Small intestine (tissue), 7 donors: ENCODE measurements around the gene NDUFS8. TPM values are rescaled to one million over a fixed set of nuclear protein-coding genes. Genes with fewer than 3 reads are reported as not detected.
A peak's percentile ranks its signal among the peaks of the same experiment; 100 is the strongest.

ENCODE experiments used
- DNase-seq, 2 donors: peaks; one replicate each; pipeline versions ENCODE4 v3.0.0 to v3.0.0-alpha.2; 2013
- FAIRE-seq: peaks from 2 replicates; lab custom pipeline; 2012; peaks lifted over from hg19 to GRCh38; lab: Jason Lieb, UNC
- H3K27ac ChIP-seq, 3 donors: one replicate each; pipeline ENCODE4 v1.5.1; 2013; ENCODE audit warnings: low read length in 2 of 3, mild to moderate bottlenecking in 2 of 3, control low read depth in 1 of 3, inconsistent platforms in 1 of 3, low read depth in 1 of 3, moderate library complexity in 1 of 3
- H3K27me3 ChIP-seq, 3 donors: one replicate each; pipeline ENCODE4 v1.6.1; 2013; ENCODE audit warnings: low read length in 3 of 3, inconsistent platforms in 1 of 3; ENCODE audit not compliant: control insufficient read depth in 3 of 3, insufficient read depth in 3 of 3
- H3K36me3 ChIP-seq, 3 donors: one replicate each; pipeline ENCODE4 v1.6.1; 2013; ENCODE audit warnings: low read length in 3 of 3, inconsistent platforms in 1 of 3, low read depth in 1 of 3, mild to moderate bottlenecking in 1 of 3, moderate library complexity in 1 of 3; ENCODE audit not compliant: control insufficient read depth in 3 of 3, insufficient read depth in 2 of 3
- H3K4me1 ChIP-seq, 3 donors: one replicate each; pipeline ENCODE4 v1.6.1; 2013; ENCODE audit warnings: low read length in 2 of 3, inconsistent platforms in 1 of 3, low read depth in 1 of 3, mild to moderate bottlenecking in 1 of 3, moderate library complexity in 1 of 3; ENCODE audit not compliant: control insufficient read depth in 3 of 3, insufficient read depth in 2 of 3
- H3K4me3 ChIP-seq, 3 donors: one replicate each; pipeline ENCODE4 v1.5.1; 2013; ENCODE audit warnings: low read length in 3 of 3, control low read depth in 1 of 3, inconsistent platforms in 1 of 3, low read depth in 1 of 3, mild to moderate bottlenecking in 1 of 3, moderate library complexity in 1 of 3
- H3K9me3 ChIP-seq, 2 donors: one replicate each; pipeline ENCODE4 v1.6.1; 2013; ENCODE audit warnings: low read depth in 1 of 2, low read length in 1 of 2; ENCODE audit not compliant: control insufficient read depth in 2 of 2, insufficient read depth in 1 of 2
- WGBS, 3 donors: extraction: QIAGEN DNeasy Blood & Tissue Kit; methylation state at CpG; one replicate each; pipeline ENCODE4 v1.1.7; 2013; 5-methylcytosine and 5-hydroxymethylcytosine counted together
- polyA plus RNA-seq, 4 donors: library from polyadenylated mRNA; stranded (reverse) in 3 of 4; unstranded in 1 of 4; fragments of 200-250 nt in 3 of 4; fragments of 120-200 nt in 1 of 4; gene quantifications; one replicate each; pipeline versions ENCODE4 v1.2.1 to v1.2.3, GENCODE V29; 2013
- donor health status: healthy with polysubstance abuse.
- donor health status: control.
- donor health status: control.
- donor health status: Bipolar disorder and iron deficiency.
- donor health status: healthy.

Gene NDUFS8
- polyA plus RNA-seq, 4 donors: 71.4 to 290 (median 203) TPM

DNA sequence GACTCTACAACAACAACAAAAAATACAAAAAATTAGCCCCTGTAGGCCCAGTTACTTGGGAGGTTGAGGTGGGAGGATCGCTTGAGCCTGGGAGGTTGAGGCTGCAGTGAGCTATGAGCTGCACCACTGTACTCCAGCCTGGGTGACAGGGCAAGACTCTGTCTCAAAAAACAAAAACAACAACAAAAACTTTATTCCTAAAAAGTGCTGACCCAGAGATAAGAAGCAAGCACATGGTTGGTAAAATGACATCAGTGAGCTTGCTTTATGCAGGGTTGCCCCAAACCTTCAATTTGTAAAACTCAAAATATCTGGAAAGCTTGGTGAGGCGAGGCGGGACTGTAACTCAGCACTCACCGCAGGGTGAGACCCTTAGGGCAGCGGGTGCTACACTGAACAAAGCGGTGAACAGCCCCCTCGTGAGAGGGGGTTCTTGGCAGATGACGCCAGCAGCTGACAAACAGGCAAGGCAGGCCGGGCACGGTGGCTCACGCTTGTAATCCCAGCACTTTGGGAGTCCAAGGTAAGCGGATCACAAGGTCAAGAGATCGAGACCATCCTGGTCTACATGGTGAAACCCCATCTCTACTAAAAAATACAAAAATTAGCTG, 4.9 kb downstream of the NDUFS8 start:
- WGBS, 3 donors: 88 to 93% (median 91%) methylated on average over 13 of the region's 13 CpGs
- peaks cover 0 to 33% (median 5%) of the 10 kb centered on the region in 3 donors for H3K4me1 ChIP-seq

DNA sequence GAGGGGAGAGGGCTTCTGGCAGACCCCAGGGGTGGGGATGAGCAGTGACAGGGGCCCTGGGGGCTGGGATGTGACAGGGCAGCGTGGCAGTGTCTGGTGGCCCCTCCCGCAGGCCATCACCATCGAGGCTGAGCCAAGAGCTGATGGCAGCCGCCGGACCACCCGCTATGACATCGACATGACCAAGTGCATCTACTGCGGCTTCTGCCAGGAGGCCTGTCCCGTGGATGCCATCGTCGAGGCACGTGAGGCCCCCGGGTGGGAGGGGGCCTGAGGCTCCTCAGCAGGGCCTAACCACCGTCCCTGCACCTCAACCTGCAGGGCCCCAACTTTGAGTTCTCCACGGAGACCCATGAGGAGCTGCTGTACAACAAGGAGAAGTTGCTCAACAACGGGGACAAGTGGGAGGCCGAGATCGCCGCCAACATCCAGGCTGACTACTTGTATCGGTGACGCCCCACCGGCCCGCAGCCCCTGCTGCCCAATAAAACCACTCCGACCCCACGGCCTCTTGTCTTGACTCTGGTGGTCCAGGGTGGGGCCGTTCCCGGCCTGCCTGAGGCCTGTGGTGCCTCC, 5.7 kb downstream of the NDUFS8 start:
- no peak overlapping the region for H3K4me3 ChIP-seq
- FAIRE-seq (no peak), DNase-seq (no peak)
- peak overlapping the region; percentile 22 to 95 (median 26) for H3K27ac ChIP-seq
- no peaks in the 10 kb centered on the region for H3K9me3 ChIP-seq
- H3K4me1 ChIP-seq: peaks cover 2 to 39% (median 5%) of the 10 kb centered on the region in 3 donors
- peaks cover 3 to 70% (median 5%) of the 10 kb centered on the region in 3 donors for H3K36me3 ChIP-seq
- no peaks in the 10 kb centered on the region for H3K27me3 ChIP-seq
- WGBS, 3 donors: 86 to 87% (median 87%) methylated on average over 27 of the region's 27 CpGs

More for the DNA sequence above, 4.9 kb downstream of the NDUFS8 start:
- Histone ChIP-seq H3K36me3 (peaks cover 3 to 64% (median 5%) of the 10 kb centered on the region in 3 donors), H3K27ac (no peak overlapping the region), H3K27me3 (no peaks in the 10 kb centered on the region), H3K4me3 (no peak overlapping the region), H3K9me3 (no peaks in the 10 kb centered on the region)
- FAIRE-seq (no peak), DNase-seq (no peak)

DNA sequence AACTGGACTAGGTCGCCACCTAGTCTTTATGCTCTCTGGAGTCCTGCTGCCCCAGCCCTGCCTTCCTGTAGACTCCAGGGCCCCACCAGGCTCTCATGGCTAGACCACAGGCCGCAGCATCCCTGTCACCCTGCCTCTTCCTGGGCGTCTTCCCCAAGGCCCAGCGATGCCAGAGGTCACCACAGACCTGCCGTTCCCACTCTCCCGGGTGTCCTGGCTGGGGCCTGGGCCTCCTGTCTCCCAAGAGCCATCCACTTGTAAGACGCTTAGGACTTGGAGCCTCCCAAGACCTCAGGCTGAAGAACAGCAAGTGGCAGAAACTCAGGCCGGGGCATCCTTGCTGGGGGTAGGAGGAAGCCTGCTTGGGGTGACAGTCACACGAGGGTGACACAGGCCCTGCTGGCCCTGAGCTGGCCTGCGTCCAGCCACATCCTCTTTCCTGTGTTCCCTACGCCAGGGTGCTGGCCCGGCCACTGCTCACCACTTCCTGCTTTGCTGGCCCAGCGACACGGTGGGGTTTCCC, 6.3 kb downstream of the NDUFS8 start:
- DNase-seq (peak in 1 of 2 donors; percentile 40), FAIRE-seq (no peak)
- Histone ChIP-seq H3K27me3 (no peaks in the 10 kb centered on the region), H3K27ac (peak overlapping the region; percentile 26 to 95 (median 34)), H3K4me1 (peaks cover 2 to 34% (median 5%) of the 10 kb centered on the region in 3 donors), H3K36me3 (peaks cover 3 to 72% (median 5%) of the 10 kb centered on the region in 3 donors), H3K4me3 (no peak overlapping the region), H3K9me3 (no peaks in the 10 kb centered on the region)
- WGBS, 3 donors: 58 to 74% (median 61%) methylated on average over 14 of the region's 14 CpGs

DNA sequence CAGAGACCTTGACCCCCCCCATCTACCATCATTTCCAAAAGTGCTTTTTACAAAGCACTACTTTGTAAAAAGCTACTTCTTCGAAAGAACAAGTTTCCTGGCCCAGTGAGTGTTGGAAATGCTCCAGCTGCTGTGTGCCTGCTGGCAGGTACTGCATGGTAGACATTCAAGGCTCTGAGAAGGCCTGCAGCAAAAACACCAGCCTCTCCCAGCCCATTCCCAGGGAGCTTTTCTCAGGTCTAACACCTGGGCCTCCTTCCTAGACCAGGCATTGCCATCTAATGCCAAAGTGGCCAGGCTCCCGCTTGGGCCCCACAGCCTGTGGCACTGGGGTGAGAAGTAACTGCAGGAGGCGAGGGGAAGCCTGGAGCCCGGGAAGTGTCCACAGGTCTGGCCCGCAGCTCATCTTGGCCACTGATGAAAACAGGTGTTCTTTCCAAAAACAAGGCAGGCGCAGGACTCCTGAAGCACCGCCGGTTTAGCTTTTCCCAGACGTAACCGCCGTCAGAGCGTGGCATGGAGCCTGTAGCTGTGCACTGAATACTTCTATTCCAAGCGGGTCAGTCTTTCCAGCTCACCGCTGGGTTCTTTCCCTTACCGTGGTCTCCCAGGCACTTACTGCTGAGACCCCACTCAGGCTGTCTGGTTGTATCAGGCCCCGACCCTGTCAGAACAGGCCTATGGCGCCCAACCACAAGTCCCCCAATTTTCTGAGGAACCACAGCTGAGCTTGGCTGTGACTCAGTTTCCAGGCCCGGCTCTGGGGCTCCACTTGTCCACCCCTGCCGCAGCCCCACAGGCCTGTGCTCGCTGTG, 7.1 kb downstream of the NDUFS8 start:
- FAIRE-seq: no peak
- 72 to 80% (median 77%) methylated on average over 20 of the region's 20 CpGs for whole genome bisulfite sequencing, 3 donors
- peaks cover 3 to 72% (median 5%) of the 10 kb centered on the region in 3 donors for H3K36me3 ChIP-seq

DNA sequence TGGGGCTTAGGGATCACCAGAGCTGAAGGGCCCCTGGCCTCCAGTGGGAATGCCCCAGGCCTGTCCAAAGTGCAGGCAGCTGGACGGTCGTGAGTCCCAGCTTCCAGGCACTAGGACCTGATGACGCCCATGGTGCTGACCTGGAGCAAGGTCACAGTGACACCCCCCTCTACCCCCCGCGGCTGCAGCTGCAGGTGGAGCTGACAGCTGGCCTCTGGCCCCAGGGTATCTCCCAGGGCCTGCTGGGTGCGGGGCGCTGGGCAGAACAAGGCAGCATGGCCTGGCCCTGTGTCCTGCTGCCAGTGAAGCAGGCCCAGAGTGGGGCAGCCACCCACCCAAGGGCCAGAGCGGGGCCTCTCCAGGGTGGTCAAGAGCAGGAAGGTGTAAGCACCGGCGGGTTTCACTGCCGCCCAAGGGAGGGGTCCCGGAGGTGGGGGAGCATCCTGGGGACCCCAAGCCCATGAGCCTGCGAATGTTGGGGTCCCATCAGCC, 7.8 kb downstream of the NDUFS8 start:
- Histone ChIP-seq H3K27ac (peak overlapping the region; percentile 88 to 95 (median 93)), H3K36me3 (peaks cover 2 to 72% (median 5%) of the 10 kb centered on the region in 3 donors), H3K4me1 (peaks cover 5 to 35% (median 5%) of the 10 kb centered on the region in 3 donors), H3K27me3 (no peaks in the 10 kb centered on the region), H3K9me3 (no peaks in the 10 kb centered on the region), H3K4me3 (peak overlapping the region in 2 of 3 donors; percentile 58 to 84)
- DNase-seq (peak in 1 of 2 donors; percentile 61), FAIRE-seq (no peak)
- 30 to 34% (median 30%) methylated on average over 11 to 13 of the region's 13 CpGs for WGBS, 3 donors

More for the DNA sequence above, 7.1 kb downstream of the NDUFS8 start:
- Histone ChIP-seq H3K27ac (peak overlapping the region; percentile 88 to 95 (median 93)), H3K4me3 (no peak overlapping the region), H3K27me3 (no peaks in the 10 kb centered on the region), H3K4me1 (peaks cover 2 to 29% (median 5%) of the 10 kb centered on the region in 3 donors), H3K9me3 (no peaks in the 10 kb centered on the region)
- DNase-seq: no peak

DNA sequence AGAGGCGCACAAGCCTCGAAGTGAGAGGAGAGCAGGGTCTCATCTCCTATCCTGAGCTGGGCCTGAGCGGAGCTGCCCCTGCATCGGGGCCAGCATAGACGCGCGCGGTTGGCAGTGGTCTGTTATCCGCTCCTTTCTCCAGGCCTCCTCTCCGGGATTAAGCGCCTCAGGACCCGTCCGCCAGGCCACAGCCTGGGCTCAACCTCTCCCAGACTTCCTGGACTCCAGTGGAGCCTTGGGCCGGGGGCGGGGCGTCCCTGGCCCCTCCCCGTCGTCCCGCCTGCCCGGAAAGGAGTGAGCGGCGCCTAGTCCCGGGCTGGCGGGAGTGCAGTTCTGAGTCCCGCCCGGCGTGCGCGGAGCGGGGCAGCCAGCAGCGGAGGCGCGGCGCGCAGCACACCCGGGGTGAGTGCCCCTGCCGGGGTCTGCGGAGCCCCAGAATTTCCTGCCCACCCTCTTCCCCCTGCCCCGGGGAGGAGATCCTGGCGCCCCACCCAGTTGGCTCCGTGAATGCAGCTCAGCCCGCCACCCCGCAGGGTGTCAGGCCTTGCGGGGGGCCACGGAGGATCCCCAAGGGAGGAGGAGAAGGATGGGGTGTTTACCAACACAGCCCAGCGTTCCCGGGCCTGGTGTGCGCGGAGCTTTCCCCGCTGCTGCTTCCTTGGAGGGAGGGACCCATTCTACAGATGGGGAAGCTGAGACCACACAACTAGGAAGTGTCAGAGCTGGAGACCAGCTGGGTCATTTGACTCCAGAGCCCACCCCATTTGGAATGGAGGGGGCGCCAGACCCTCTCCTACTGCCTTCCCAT, 8.4 kb downstream of the NDUFS8 start, which contains the start of gene TCIRG1:
Gene TCIRG1, plus strand, starts transcription at position 308 of the 808 bp plus-strand sequence. CDS start 2,247 bp downstream, outside the sequence.
- H3K4me1 ChIP-seq: peaks cover 5 to 38% (median 5%) of the 10 kb centered on the region in 3 donors
- H3K27me3 ChIP-seq: no peaks in the 10 kb centered on the region
- H3K36me3 ChIP-seq: peaks cover 0 to 72% (median 3%) of the 10 kb centered on the region in 3 donors
- H3K9me3 ChIP-seq: no peaks in the 10 kb centered on the region
- H3K27ac ChIP-seq: peak within 1 kb of the TSS; percentile 88 to 95 (median 93)
- peak within 1 kb of the TSS; percentile 58 to 84 (median 81) for H3K4me3 ChIP-seq
- WGBS, 3 donors: 2 to 4% (median 4%) methylated on average over 46 to 51 of the region's 51 CpGs
- peak; percentile 92 to 93 for DNase-seq
- no peak for FAIRE-seq

DNA sequence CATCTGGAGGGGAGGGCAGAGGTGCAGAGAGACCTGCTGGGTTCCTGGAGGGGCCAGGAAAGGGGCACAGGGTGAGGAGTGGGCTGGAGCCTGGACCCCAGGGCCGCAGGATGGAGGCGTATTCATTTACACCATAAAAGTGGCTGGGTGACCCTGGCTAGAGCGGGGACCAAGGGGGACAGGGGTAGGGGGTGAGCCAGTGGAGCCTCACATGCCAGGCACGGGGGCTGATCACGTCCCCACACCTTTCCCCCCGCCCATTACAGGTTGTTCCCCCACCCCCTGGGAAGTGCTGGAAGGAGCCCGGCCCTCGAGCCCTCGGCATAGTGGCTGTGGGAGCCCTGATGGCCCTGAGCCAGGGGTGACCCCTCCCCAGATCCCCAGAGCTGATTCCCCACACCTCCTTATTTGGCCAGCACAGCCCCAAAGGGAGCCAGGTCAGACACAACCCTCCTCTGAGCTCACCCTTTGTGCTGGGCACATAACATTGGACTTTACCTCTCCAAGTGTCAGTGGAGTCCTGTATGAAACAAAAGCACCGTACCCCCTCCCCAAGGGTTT, 9.1 kb downstream of the NDUFS8 start:
- Histone ChIP-seq H3K4me1 (peaks cover 5 to 38% (median 5%) of the 10 kb centered on the region in 3 donors), H3K36me3 (peaks cover under 1 to 73% (median 5%) of the 10 kb centered on the region in 3 donors), H3K27me3 (no peaks in the 10 kb centered on the region), H3K4me3 (peak overlapping the region; percentile 58 to 84 (median 81)), H3K9me3 (no peaks in the 10 kb centered on the region), H3K27ac (peak overlapping the region; percentile 88 to 95 (median 93))
- 4 to 18% (median 6%) methylated on average over 10 of the region's 10 CpGs for WGBS, 3 donors
- no peak for FAIRE-seq
- peak; percentile 63 to 69 for DNase-seq
